ENCODE measurements around the gene MMP25.

The MMP25 gene

GRCh38 chr16:3045758-3046640 lies at the start of gene MMP25:
Gene MMP25 (plus strand): TSS chr16:3046561. CDS start chr16:3046918, 357 bp downstream.
- Histone ChIP-seq H3K4me3 (ENCODE audit: low read length) (peak within 1 kb of the TSS; percentile 60), H3K27ac (ENCODE audit: low read length) (no peak within 1 kb of the TSS), H3K27me3 (ENCODE audit: control insufficient read depth, insufficient read depth, low read length) (no peaks in the 10 kb centered on the region), H3K36me3 (ENCODE audit: control insufficient read depth, insufficient read depth, low read length) (0 out of 2 replicates have a peak, but pooled peaks cover 3% of the 10 kb centered on the region), H3K9me3 (ENCODE audit: control insufficient read depth, insufficient read depth, low read length) (no peaks in the 10 kb centered on the region), H3K4me1 (ENCODE audit: control insufficient read depth, insufficient read depth, low read length) (peaks cover 1% of the 10 kb centered on the region; the same call in 1 of the 2 replicates)
- no peak for DNase-seq (ENCODE audit: low read depth, low spot score)
- WGBS (ENCODE audit: insufficient coverage, insufficient read length): no CpG with 5 or more reads among the region's 86 CpGs

- Histone ChIP-seq H3K9me3 (ENCODE audit: control insufficient read depth, insufficient read depth, low read length) (no peaks in the 10 kb centered on the region), H3K27me3 (ENCODE audit: control insufficient read depth, insufficient read depth, low read length) (no peaks in the 10 kb centered on the region), H3K36me3 (ENCODE audit: control insufficient read depth, insufficient read depth, low read length) (no peaks in the 10 kb centered on the region), H3K4me1 (ENCODE audit: control insufficient read depth, insufficient read depth, low read length) (no peaks in the 10 kb centered on the region), H3K4me3 (ENCODE audit: low read length) (no peak overlapping the region), H3K27ac (ENCODE audit: low read length) (no peak overlapping the region)
- no CpG with 5 or more reads among the region's 6 CpGs for WGBS (ENCODE audit: insufficient coverage, insufficient read length)
- no peak for DNase-seq (ENCODE audit: low read depth, low spot score)
Observed at GRCh38 chr16:2999929-3000328, 46.4 kb upstream of the MMP25 start.

- Histone ChIP-seq H3K36me3 (ENCODE audit: control insufficient read depth, insufficient read depth, low read length) (no peaks in the 10 kb centered on the region), H3K9me3 (ENCODE audit: control insufficient read depth, insufficient read depth, low read length) (no peaks in the 10 kb centered on the region), H3K4me1 (ENCODE audit: control insufficient read depth, insufficient read depth, low read length) (no peaks in the 10 kb centered on the region), H3K4me3 (ENCODE audit: low read length) (no peak overlapping the region), H3K27me3 (ENCODE audit: control insufficient read depth, insufficient read depth, low read length) (no peaks in the 10 kb centered on the region), H3K27ac (ENCODE audit: low read length) (no peak overlapping the region)
- no CpG with 5 or more reads among the region's 4 CpGs for WGBS (ENCODE audit: insufficient coverage, insufficient read length)
- DNase-seq (ENCODE audit: low read depth, low spot score): no peak
Observed at GRCh38 chr16:3000540-3000939, 45.8 kb upstream of the MMP25 start.

- Histone ChIP-seq H3K4me3 (ENCODE audit: low read length) (no peak overlapping the region), H3K27ac (ENCODE audit: low read length) (no peak overlapping the region), H3K9me3 (ENCODE audit: control insufficient read depth, insufficient read depth, low read length) (no peaks in the 10 kb centered on the region), H3K27me3 (ENCODE audit: control insufficient read depth, insufficient read depth, low read length) (no peaks in the 10 kb centered on the region), H3K4me1 (ENCODE audit: control insufficient read depth, insufficient read depth, low read length) (0 out of 2 replicates have a peak, but pooled peaks cover 3% of the 10 kb centered on the region), H3K36me3 (ENCODE audit: control insufficient read depth, insufficient read depth, low read length) (no peaks in the 10 kb centered on the region)
- no peak for DNase-seq (ENCODE audit: low read depth, low spot score)
- no CpG with 5 or more reads among the region's 12 CpGs for WGBS (ENCODE audit: insufficient coverage, insufficient read length)
Observed at GRCh38 chr16:3001316-3001715, 45.0 kb upstream of the MMP25 start.

- Histone ChIP-seq H3K4me1 (ENCODE audit: control insufficient read depth, insufficient read depth, low read length) (peaks cover 15% of the 10 kb centered on the region; the same call in 1 of the 2 replicates), H3K4me3 (ENCODE audit: low read length) (peak overlapping the region; percentile 58; the same call in 1 of the 2 replicates), H3K36me3 (ENCODE audit: control insufficient read depth, insufficient read depth, low read length) (no peaks in the 10 kb centered on the region), H3K27ac (ENCODE audit: low read length) (no peak overlapping the region), H3K27me3 (ENCODE audit: control insufficient read depth, insufficient read depth, low read length) (no peaks in the 10 kb centered on the region), H3K9me3 (ENCODE audit: control insufficient read depth, insufficient read depth, low read length) (no peaks in the 10 kb centered on the region)
- DNase-seq (ENCODE audit: low read depth, low spot score): no peak
- WGBS (ENCODE audit: insufficient coverage, insufficient read length): no CpG with 5 or more reads among the region's 58 CpGs
Observed at GRCh38 chr16:3003582-3004270, 42.6 kb upstream of the MMP25 start.

GRCh38 chr16:3004319-3004718 lies 42.0 kb upstream of the MMP25 start:
- Histone ChIP-seq H3K27ac (ENCODE audit: low read length) (no peak overlapping the region), H3K4me3 (ENCODE audit: low read length) (peak overlapping the region; percentile 58; the same call in 1 of the 2 replicates), H3K4me1 (ENCODE audit: control insufficient read depth, insufficient read depth, low read length) (peaks cover 16% of the 10 kb centered on the region; the same call in 1 of the 2 replicates), H3K9me3 (ENCODE audit: control insufficient read depth, insufficient read depth, low read length) (no peaks in the 10 kb centered on the region), H3K27me3 (ENCODE audit: control insufficient read depth, insufficient read depth, low read length) (no peaks in the 10 kb centered on the region), H3K36me3 (ENCODE audit: control insufficient read depth, insufficient read depth, low read length) (no peaks in the 10 kb centered on the region)
- no CpG with 5 or more reads among the region's 67 CpGs for WGBS (ENCODE audit: insufficient coverage, insufficient read length)
- no peak for DNase-seq (ENCODE audit: low read depth, low spot score)

GRCh38 chr16:3004781-3005284 lies 41.5 kb upstream of the MMP25 start:
- no peak overlapping the region for H3K27ac ChIP-seq (ENCODE audit: low read length)
- H3K4me3 ChIP-seq (ENCODE audit: low read length): peak overlapping the region; percentile 54; the same call in 1 of the 2 replicates
- no peak for DNase-seq (ENCODE audit: low read depth, low spot score)

GRCh38 chr16:3007059-3007956 lies 39.1 kb upstream of the MMP25 start:
- H3K9me3 ChIP-seq (ENCODE audit: control insufficient read depth, insufficient read depth, low read length): no peaks in the 10 kb centered on the region
- no peaks in the 10 kb centered on the region for H3K36me3 ChIP-seq (ENCODE audit: control insufficient read depth, insufficient read depth, low read length)
- DNase-seq (ENCODE audit: low read depth, low spot score): no peak
- whole genome bisulfite sequencing (ENCODE audit: insufficient coverage, insufficient read length): no CpG with 5 or more reads among the region's 13 CpGs
- peak overlapping the region; percentile 34 for H3K27ac ChIP-seq (ENCODE audit: low read length)
- H3K4me3 ChIP-seq (ENCODE audit: low read length): no peak overlapping the region; the same call in 1 of the 2 replicates
- H3K4me1 ChIP-seq (ENCODE audit: control insufficient read depth, insufficient read depth, low read length): peaks cover 22% of the 10 kb centered on the region
- H3K27me3 ChIP-seq (ENCODE audit: control insufficient read depth, insufficient read depth, low read length): no peaks in the 10 kb centered on the region

More at GRCh38 chr16:3004781-3005284, 41.5 kb upstream of the MMP25 start:
- Histone ChIP-seq H3K27me3 (ENCODE audit: control insufficient read depth, insufficient read depth, low read length) (no peaks in the 10 kb centered on the region), H3K9me3 (ENCODE audit: control insufficient read depth, insufficient read depth, low read length) (no peaks in the 10 kb centered on the region), H3K4me1 (ENCODE audit: control insufficient read depth, insufficient read depth, low read length) (peaks cover 16% of the 10 kb centered on the region; the same call in 1 of the 2 replicates), H3K36me3 (ENCODE audit: control insufficient read depth, insufficient read depth, low read length) (no peaks in the 10 kb centered on the region)
- WGBS (ENCODE audit: insufficient coverage, insufficient read length): no CpG with 5 or more reads among the region's 25 CpGs

GRCh38 chr16:3007957-3008689 lies 38.2 kb upstream of the MMP25 start:
- no CpG with 5 or more reads among the region's 17 CpGs for WGBS (ENCODE audit: insufficient coverage, insufficient read length)
- Histone ChIP-seq H3K27ac (ENCODE audit: low read length) (peak overlapping the region; percentile 35), H3K9me3 (ENCODE audit: control insufficient read depth, insufficient read depth, low read length) (no peaks in the 10 kb centered on the region), H3K4me1 (ENCODE audit: control insufficient read depth, insufficient read depth, low read length) (peaks cover 25% of the 10 kb centered on the region), H3K4me3 (ENCODE audit: low read length) (peak overlapping the region; percentile 5; the same call in 1 of the 2 replicates), H3K27me3 (ENCODE audit: control insufficient read depth, insufficient read depth, low read length) (no peaks in the 10 kb centered on the region), H3K36me3 (ENCODE audit: control insufficient read depth, insufficient read depth, low read length) (no peaks in the 10 kb centered on the region)
- DNase-seq (ENCODE audit: low read depth, low spot score): peak; percentile 97
